HG02938 (cell line): ENCODE data around the gene POMT1.
"Not testable (repeated sequence)": the region's sequence is repeated elsewhere in the genome, so short reads cannot be mapped to it uniquely, and the experiment has no call there.

ENCODE experiments used
- ATAC-seq: cut with Tn5 transposase; IDR thresholded peaks from one replicate; pipeline ENCODE4 v1.9.1; 2021; ENCODE audit warnings: mild to moderate bottlenecking, moderate library complexity; ENCODE audit not compliant: unreplicated experiment

Gene POMT1

GRCh38 chr9:131495785-131496184, 6.9 kb upstream of the POMT1 start:
- no peak for ATAC-seq

GRCh38 chr9:131496844-131497405, 5.8 kb upstream of the POMT1 start:
- no peak for ATAC-seq

- no peak for ATAC-seq
Observed at GRCh38 chr9:131499254-131499767, 3.4 kb upstream of the POMT1 start.

- no peak for ATAC-seq
Observed at GRCh38 chr9:131500377-131500776, 2.3 kb upstream of the POMT1 start.

GRCh38 chr9:131500939-131501541, 1.7 kb upstream of the POMT1 start:
- no peak for ATAC-seq

- ATAC-seq, result no peak
Observed at GRCh38 chr9:131503626-131504465, 1.1 kb downstream of the POMT1 start.

GRCh38 chr9:131505012-131505411, 2.3 kb downstream of the POMT1 start:
- no peak for ATAC-seq

GRCh38 chr9:131511416-131511815, 8.7 kb downstream of the POMT1 start:
- no peak for ATAC-seq

- ATAC-seq, result no peak
Observed at GRCh38 chr9:131511880-131512279, 9.2 kb downstream of the POMT1 start.

GRCh38 chr9:131513177-131513576, 10.5 kb downstream of the POMT1 start:
- no peak for ATAC-seq

GRCh38 chr9:131515559-131516031, 12.9 kb downstream of the POMT1 start:
- not testable (repeated sequence) for ATAC-seq

- no peak for ATAC-seq
Observed at GRCh38 chr9:131516100-131516499, 13.4 kb downstream of the POMT1 start.

GRCh38 chr9:131516930-131517329, 14.2 kb downstream of the POMT1 start:
- ATAC-seq, result no peak

- ATAC-seq, result no peak
Observed at GRCh38 chr9:131517761-131518190, 15.1 kb downstream of the POMT1 start.

GRCh38 chr9:131518553-131518952, 15.8 kb downstream of the POMT1 start:
- no peak for ATAC-seq

GRCh38 chr9:131520503-131520902, 17.8 kb downstream of the POMT1 start:
- no peak for ATAC-seq

GRCh38 chr9:131521203-131521602, 18.5 kb downstream of the POMT1 start:
- no peak for ATAC-seq

- ATAC-seq, result no peak
Observed at GRCh38 chr9:131521822-131522221, 19.1 kb downstream of the POMT1 start.

GRCh38 chr9:131522257-131523085, 19.8 kb downstream of the POMT1 start:
- no peak for ATAC-seq

GRCh38 chr9:131523086-131523388, 20.3 kb downstream of the POMT1 start:
- no peak for ATAC-seq
